AG04449 (cell line): ENCODE results near the gene ZNF771.

Source experiments
- CTCF ChIA-PET: fragments of 350-600 bp; formaldehyde crosslinking; extraction: SDS; loops from one replicate; lab custom pipeline; 2021; ENCODE audit warnings: antibody characterized with exemption; lab: Yijun Ruan, JAX
- POLR2A ChIA-PET: fragments of 400-600, 350-600 bp; formaldehyde crosslinking; extraction: SDS; loops from one replicate; lab custom pipeline; 2020; ENCODE audit warnings: antibody characterized with exemption, inconsistent platforms; lab: Yijun Ruan, JAX
- DNase-seq: peaks from one replicate; pipeline ENCODE4 v3.0.0-alpha.2; 2010; ENCODE audit warnings: low read depth, low spot score
- H3K4me3 ChIP-seq: 2 replicates; pipeline ENCODE4 v1.5.1; 2011; ENCODE audit warnings: low read depth, mild to moderate bottlenecking, control low read depth, low read length
- TF ChIP-seq, protein P1 (sequence below): IDR thresholded peaks from one replicate; pipeline ENCODE4 v1.5.1; 2011; ENCODE audit warnings: mild to moderate bottlenecking, moderate library complexity, low read length, control low read depth, inconsistent platforms; ENCODE audit not compliant: insufficient read depth; ENCODE audit errors: missing control alignments

Gene ZNF771

DNA sequence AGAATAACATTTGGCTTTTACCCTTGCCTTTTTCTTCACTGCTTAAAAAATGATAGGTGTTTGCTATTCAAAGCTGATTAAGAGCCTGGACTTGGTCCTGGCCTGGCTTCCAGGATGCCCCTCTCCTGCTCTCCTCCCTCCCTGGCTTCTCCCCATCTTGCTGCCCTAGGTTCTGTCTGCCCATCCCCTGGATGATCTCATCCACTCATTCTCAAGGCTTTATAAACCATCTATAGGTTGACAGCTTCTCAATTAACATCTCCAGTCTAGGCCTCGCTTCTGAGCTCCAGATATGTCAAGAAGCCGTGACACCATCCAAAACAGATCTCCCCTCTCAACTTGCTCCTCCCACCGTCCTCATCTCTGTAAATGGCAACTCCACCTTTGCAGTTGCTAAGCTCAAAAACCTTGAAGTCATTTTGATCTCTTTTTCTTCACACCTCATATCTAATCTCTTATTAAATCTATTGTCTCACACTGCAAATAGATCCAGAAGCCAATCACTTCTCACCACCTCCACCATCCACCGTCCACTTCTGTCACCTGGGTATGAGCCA is 8.7 kb downstream of the ZNF771 start:
- H3K4me3 ChIP-seq: no peak overlapping the region
- DNase-seq: no peak
- ChIA-PET CTCF (interaction anchor here (5.5 to 11.2 kb wide), 2 partner anchors 8 to 14 kb away, joined by 35 to 94 read pairs; partner anchors contain the start of genes DCTPP1 and ZNF771), POLR2A (interaction anchor here (1.0 to 1.4 kb wide), 2 partner anchors 9 to 10 kb away, joined by 3 to 4 read pairs; no protein-coding TSS in a partner anchor)
- TF ChIP-seq, protein P1, sequence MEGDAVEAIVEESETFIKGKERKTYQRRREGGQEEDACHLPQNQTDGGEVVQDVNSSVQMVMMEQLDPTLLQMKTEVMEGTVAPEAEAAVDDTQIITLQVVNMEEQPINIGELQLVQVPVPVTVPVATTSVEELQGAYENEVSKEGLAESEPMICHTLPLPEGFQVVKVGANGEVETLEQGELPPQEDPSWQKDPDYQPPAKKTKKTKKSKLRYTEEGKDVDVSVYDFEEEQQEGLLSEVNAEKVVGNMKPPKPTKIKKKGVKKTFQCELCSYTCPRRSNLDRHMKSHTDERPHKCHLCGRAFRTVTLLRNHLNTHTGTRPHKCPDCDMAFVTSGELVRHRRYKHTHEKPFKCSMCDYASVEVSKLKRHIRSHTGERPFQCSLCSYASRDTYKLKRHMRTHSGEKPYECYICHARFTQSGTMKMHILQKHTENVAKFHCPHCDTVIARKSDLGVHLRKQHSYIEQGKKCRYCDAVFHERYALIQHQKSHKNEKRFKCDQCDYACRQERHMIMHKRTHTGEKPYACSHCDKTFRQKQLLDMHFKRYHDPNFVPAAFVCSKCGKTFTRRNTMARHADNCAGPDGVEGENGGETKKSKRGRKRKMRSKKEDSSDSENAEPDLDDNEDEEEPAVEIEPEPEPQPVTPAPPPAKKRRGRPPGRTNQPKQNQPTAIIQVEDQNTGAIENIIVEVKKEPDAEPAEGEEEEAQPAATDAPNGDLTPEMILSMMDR: no peak

DNA sequence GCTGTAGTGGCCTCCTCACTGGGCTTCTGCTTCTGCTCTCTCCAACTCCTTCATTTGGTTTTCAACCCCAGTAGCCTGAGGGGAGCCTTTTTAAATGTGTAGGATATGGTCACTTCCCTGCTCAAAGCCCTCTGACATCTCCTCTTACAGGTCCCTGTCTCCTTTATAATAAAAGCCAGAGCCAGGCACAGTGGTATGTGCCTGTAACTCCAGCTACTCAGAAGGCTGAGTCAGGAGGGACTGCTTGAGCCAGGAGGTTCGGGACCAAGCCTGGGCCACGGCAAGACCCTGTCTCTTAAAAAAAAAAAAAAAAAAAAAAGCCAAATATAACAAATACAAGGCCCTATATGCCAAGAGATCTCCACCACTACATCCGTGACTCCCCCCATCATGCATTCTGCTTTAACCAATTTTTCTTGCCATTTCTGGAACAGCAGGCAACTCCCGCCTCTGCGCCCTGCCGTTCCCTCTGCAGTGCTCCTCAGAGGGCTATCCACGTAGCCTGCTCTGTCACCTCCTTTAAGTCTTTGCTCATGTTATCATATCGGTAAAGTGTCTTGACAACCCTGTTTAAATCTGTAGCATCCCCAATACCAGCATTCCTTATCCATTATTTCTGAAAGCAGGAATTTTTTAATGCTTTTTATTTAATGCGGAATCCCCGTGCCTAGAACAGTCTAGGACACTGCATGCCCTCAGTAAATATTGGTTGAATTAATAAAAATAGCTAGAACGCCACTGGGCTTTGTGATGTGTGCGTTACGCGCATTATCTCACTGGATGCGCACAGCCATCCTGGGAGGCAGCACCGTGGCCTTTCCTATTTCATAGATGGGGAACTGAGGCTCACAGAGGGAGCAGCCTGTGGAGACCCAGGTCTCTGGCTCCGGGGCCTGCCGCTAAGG is 9.5 kb downstream of the ZNF771 start:
- POLR2A ChIA-PET: interaction anchor here (1.0 to 1.9 kb wide), 5 partner anchors 7 to 118 kb away, joined by 4 to 8 read pairs (median 5); partner anchors contain the start of genes ZNF48 and ZNF771
- CTCF ChIA-PET: interaction anchor here (0.7 to 11.2 kb wide), 5 partner anchors 9 to 323 kb away, joined by 3 to 94 read pairs (median 6); partner anchors contain the start of genes DCTPP1, ZNF747 and ZNF771
- no peak for DNase-seq
- H3K4me3 ChIP-seq: peak overlapping the region; percentile 62
- TF ChIP-seq, protein P1: no peak

DNA sequence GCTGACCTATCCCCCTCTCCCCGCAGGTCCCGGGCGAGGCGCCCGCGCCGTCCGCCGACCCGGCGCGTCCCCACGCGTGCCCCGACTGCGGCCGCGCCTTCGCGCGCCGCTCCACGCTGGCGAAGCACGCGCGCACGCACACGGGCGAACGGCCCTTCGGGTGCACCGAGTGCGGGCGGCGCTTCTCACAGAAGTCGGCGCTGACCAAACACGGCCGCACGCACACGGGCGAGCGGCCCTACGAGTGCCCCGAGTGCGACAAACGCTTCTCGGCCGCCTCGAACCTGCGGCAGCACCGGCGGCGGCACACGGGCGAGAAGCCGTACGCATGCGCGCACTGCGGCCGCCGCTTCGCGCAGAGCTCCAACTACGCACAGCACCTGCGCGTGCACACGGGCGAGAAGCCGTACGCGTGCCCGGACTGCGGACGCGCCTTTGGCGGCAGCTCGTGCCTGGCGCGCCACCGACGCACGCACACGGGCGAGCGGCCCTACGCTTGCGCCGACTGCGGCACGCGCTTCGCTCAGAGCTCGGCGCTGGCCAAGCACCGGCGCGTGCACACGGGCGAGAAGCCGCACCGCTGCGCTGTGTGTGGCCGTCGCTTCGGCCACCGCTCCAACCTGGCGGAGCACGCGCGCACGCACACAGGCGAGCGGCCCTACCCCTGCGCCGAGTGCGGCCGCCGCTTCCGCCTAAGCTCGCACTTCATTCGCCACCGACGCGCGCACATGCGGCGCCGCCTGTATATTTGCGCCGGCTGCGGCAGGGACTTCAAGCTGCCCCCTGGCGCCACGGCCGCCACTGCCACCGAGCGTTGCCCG is 10.3 kb downstream of the ZNF771 start:
- TF ChIP-seq, protein P1: peak; percentile 23
- peak; percentile 33 for DNase-seq
- POLR2A ChIA-PET: interaction anchor here (1.0 to 1.9 kb wide), 6 partner anchors 8 to 118 kb away, joined by 4 to 8 read pairs (median 5); partner anchors contain the start of genes DCTPP1, ZNF48 and ZNF771

DNA sequence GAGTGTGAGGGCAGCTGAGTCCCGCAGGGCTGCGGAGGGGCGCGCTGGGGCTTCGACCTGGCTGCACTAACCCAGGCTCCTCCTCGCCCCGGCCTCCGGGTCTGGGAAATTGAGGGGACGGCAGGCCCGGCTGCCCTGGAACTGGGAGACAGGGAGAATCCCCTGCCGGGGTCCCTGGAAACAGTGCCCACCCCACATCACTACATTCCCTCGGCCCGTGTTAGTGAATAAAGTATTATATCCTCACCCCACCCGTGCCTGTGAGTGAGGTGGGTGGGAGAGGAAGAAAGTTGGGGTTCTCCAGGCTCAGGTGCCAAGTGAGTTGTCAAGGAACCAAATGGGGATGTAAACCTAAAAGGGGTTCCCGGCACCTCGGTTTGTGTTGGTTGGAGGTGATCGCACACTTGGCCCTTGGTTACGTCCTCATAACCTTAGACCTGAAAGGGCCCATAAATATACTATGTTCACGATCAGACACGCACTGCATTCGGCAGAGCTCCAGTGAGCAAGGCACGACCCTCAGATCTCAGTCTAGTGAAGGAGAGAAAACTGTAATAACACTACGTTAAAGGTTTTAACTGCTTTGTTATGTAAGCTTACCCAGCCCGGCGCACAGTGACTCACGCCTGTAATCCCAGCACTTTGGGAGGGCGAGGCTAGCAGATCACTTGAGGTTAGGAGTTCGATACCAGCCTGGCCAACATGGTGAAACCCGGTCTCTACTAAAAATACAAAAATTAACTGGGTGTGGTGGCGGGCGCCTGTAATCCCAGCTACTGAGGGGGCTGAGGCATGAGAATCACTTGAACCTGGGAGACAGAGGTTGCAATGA is 11.2 kb downstream of the ZNF771 start:
- peak overlapping the region; percentile 62 for H3K4me3 ChIP-seq
- POLR2A ChIA-PET: interaction anchor here (1.0 to 1.9 kb wide), 6 partner anchors 9 to 117 kb away, joined by 4 to 8 read pairs (median 5); partner anchors contain the start of genes DCTPP1, ZNF48 and ZNF771
- no peak for DNase-seq
- CTCF ChIA-PET: interaction anchor here (0.6 to 11.2 kb wide), 9 partner anchors 8 to 325 kb away, joined by 3 to 94 read pairs (median 5); partner anchors contain the start of genes DCTPP1, ZNF747 and ZNF771
- TF ChIP-seq, protein P1: no peak

More for the DNA sequence above, 10.3 kb downstream of the ZNF771 start:
- peak overlapping the region; percentile 62 for H3K4me3 ChIP-seq
- CTCF ChIA-PET: interaction anchor here (0.6 to 11.2 kb wide), 9 partner anchors 9 to 324 kb away, joined by 3 to 94 read pairs (median 5); partner anchors contain the start of genes DCTPP1, ZNF747 and ZNF771

DNA sequence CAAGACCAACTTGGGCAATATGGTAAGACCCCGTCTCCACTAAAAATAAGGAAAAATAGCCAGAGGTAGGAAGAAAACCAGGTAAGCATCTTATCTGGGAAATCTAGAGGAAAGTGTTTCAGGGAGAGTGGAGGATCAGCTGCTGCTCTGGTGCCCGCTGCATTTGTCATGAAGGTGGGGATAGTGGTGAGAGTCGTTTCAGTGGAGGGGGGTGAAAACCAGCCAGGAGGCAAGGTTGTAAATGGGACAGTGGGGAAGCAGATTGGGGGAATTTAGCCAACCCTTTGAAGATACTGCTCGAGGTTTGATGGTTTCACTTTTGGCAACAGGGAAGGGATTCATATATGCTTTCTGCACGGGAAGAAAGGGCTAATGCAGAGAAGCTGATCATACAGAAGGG is 13.6 kb downstream of the ZNF771 start:
- CTCF ChIA-PET: interaction anchor here (2.7 to 11.2 kb wide), 2 partner anchors 9 to 13 kb away, joined by 14 to 94 read pairs; partner anchors contain the start of genes DCTPP1 and ZNF771
- POLR2A ChIA-PET: interaction anchor here (0.8 kb wide), 1 partner anchor 11 kb away, joined by 5 read pairs; no protein-coding TSS in a partner anchor
- TF ChIP-seq, protein P1: no peak
- H3K4me3 ChIP-seq: no peak overlapping the region
- no peak for DNase-seq
